GM10847 (cell line): ENCODE data around the gene DAGLA.

Experiments
- POLR2A ChIP-seq: IDR thresholded peaks from 2 replicates; pipeline ENCODE4 v1.6.1; 2011; ENCODE audit not compliant: insufficient read length; ENCODE audit errors: extremely low read depth

DAGLA gene

GRCh38 chr11:61683961-61684869, 4.0 kb downstream of the DAGLA start:
- TF ChIP-seq POLR2A, result no peak

GRCh38 chr11:61684870-61685616, 4.9 kb downstream of the DAGLA start:
- TF ChIP-seq POLR2A, result no peak

- TF ChIP-seq POLR2A, result no peak
These were observed 5.4 kb downstream of the DAGLA start for GRCh38 chr11:61685617-61685967.

- no peak for TF ChIP-seq POLR2A
These were observed 5.9 kb downstream of the DAGLA start for GRCh38 chr11:61686066-61686465.

GRCh38 chr11:61686469-61686868, 6.3 kb downstream of the DAGLA start:
- TF ChIP-seq POLR2A, result no peak

- TF ChIP-seq POLR2A, result no peak
These were observed 7.2 kb downstream of the DAGLA start for GRCh38 chr11:61687420-61687819.

- TF ChIP-seq POLR2A, result no peak
These were observed 8.4 kb downstream of the DAGLA start for GRCh38 chr11:61688365-61689163.

- no peak for TF ChIP-seq POLR2A
These were observed 8.9 kb downstream of the DAGLA start for GRCh38 chr11:61689164-61689496.

GRCh38 chr11:61690706-61691379, 10.7 kb downstream of the DAGLA start:
- no peak for TF ChIP-seq POLR2A

- TF ChIP-seq POLR2A, result no peak
These were observed 11.4 kb downstream of the DAGLA start for GRCh38 chr11:61691380-61692156.

- no peak for TF ChIP-seq POLR2A
These were observed 13.9 kb downstream of the DAGLA start for GRCh38 chr11:61693922-61694601.

- no peak for TF ChIP-seq POLR2A
These were observed 14.4 kb downstream of the DAGLA start for GRCh38 chr11:61694602-61694939.

- TF ChIP-seq POLR2A, result no peak
These were observed 14.9 kb downstream of the DAGLA start for GRCh38 chr11:61694946-61695706.

GRCh38 chr11:61695917-61696316, 15.7 kb downstream of the DAGLA start:
- no peak for TF ChIP-seq POLR2A

GRCh38 chr11:61696602-61697001, 16.4 kb downstream of the DAGLA start:
- TF ChIP-seq POLR2A, result no peak
